Stomach (tissue), 4 donors: ENCODE data around the gene CFAP46.

ENCODE experiments used
- CTCF ChIP-seq, 7 experiments: fragments of 450-650 bp in 4 of 7; fragments of 200-600 bp in 3 of 7; sonication (generic) in 3 of 7; IDR thresholded peaks; one replicate each; pipeline ENCODE4 v1.5.1; 2016 to 2019; ENCODE audit warnings: antibody characterized with exemption in 7 of 7, control low read depth in 2 of 7, mild to moderate bottlenecking in 1 of 7
- EP300 ChIP-seq: sonication (generic); formaldehyde crosslinking; IDR thresholded peaks from one replicate; pipeline ENCODE4 v1.6.1; 2017; ENCODE audit warnings: antibody characterized with exemption
- POLR2A ChIP-seq, 4 donors: fragments of 450-650 bp; IDR thresholded peaks; one replicate each; pipeline ENCODE4 v1.6.1; 2016; ENCODE audit warnings: antibody characterized with exemption in 4 of 4, control low read depth in 2 of 4, mild to moderate bottlenecking in 1 of 4, moderate library complexity in 1 of 4
- POLR2AphosphoS5 ChIP-seq, 3 donors: sonication (generic); formaldehyde crosslinking; IDR thresholded peaks; one replicate each; pipeline ENCODE4 v1.6.1; 2016; ENCODE audit warnings: antibody characterized with exemption in 3 of 3

DNA sequence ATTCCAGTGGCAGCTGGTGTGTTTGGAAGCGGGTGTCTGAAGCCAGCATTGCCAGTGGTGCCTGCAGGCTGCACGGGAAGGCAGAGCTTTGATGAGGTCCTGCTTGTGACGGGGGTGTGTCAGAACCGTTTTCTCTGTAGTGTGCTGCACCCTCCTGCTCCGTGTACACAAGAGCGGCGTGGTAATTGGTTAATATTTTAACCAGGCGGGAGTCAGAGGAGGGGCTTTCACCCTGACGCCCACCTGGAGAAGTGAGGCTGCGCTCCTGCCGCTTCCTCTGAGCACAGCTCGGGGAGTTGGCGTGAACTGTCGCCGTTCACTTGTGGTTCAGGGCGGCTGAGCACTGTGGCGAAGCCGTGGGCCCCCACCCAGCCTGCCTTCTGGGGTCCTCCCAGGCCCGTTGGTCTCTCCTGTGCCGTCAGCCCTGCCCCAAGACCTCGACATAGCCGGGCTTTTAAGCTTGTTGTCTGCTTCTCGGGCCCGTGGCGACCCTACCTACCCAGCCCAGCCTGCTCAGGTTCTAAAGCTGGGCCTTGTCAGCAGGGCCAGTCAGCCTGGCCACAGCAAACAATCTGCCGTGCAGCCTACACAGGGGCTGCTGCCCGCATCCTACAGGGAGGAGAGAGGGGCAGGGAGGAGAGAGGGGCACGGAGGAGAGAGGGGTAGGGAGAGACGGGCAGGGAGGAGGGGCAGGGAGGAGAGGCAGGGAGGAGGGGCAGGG, 168.0 kb downstream of the CFAP46 start:
- no peak for TF ChIP-seq POLR2A (IDR thresholded peaks at IDR 0.05)
- no peak for TF ChIP-seq CTCF (IDR thresholded peaks at IDR 0.05)
- no peak for TF ChIP-seq POLR2AphosphoS5 (IDR thresholded peaks at IDR 0.05)
- no peak for TF ChIP-seq EP300
